IPS-NIHi7 (cell line): Measurements from ENCODE around the gene TNP1.

ENCODE experiments used
- DNase-seq: peaks from one replicate; pipeline ENCODE4 v3.0.0; 2012; ENCODE audit warnings: mixed read lengths; ENCODE audit errors: extremely low spot score

The TNP1 gene

GRCh38 chr2:216859944-216860343 lies at the start of gene TNP1:
TSS of gene TNP1 (minus strand) at chr2:216860064. CDS start at chr2:216860034, 30 bp downstream.
- DNase-seq: no peak

GRCh38 chr2:216908300-216908699 lies 48.4 kb upstream of the TNP1 start:
- no peak for DNase-seq

GRCh38 chr2:216905649-216906329 lies 45.9 kb upstream of the TNP1 start:
- DNase-seq: no peak

GRCh38 chr2:216904974-216905373 lies 45.1 kb upstream of the TNP1 start:
- DNase-seq: no peak

- no peak for DNase-seq
Measured at GRCh38 chr2:216904554-216904953, 44.7 kb upstream of the TNP1 start.

GRCh38 chr2:216903470-216903869 lies 43.6 kb upstream of the TNP1 start:
- no peak for DNase-seq

GRCh38 chr2:216901273-216901672 lies 41.4 kb upstream of the TNP1 start:
- DNase-seq: no peak

GRCh38 chr2:216900406-216900805 lies 40.5 kb upstream of the TNP1 start:
- no peak for DNase-seq

GRCh38 chr2:216897561-216898203 lies 37.8 kb upstream of the TNP1 start:
- no peak for DNase-seq

- no peak for DNase-seq
Measured at GRCh38 chr2:216890138-216890537, 30.3 kb upstream of the TNP1 start.

GRCh38 chr2:216888887-216889622 lies 29.2 kb upstream of the TNP1 start:
- DNase-seq: peak; percentile 26

- no peak for DNase-seq
Measured at GRCh38 chr2:216888081-216888480, 28.2 kb upstream of the TNP1 start.

GRCh38 chr2:216887138-216887537 lies 27.3 kb upstream of the TNP1 start:
- DNase-seq: no peak

- no peak for DNase-seq
Measured at GRCh38 chr2:216885117-216885553, 25.3 kb upstream of the TNP1 start.

GRCh38 chr2:216884347-216884746 lies 24.5 kb upstream of the TNP1 start:
- no peak for DNase-seq

GRCh38 chr2:216882876-216883275 lies 23.0 kb upstream of the TNP1 start:
- DNase-seq: no peak

- DNase-seq: no peak
Measured at GRCh38 chr2:216881411-216881810, 21.5 kb upstream of the TNP1 start.

- DNase-seq: no peak
Measured at GRCh38 chr2:216880509-216881184, 20.8 kb upstream of the TNP1 start.

- DNase-seq: no peak
Measured at GRCh38 chr2:216879727-216880508, 20.1 kb upstream of the TNP1 start.

- DNase-seq: no peak
Measured at GRCh38 chr2:216878072-216878471, 18.2 kb upstream of the TNP1 start.

- DNase-seq: no peak
Measured at GRCh38 chr2:216877085-216877484, 17.2 kb upstream of the TNP1 start.
